ENCODE measurements around the gene SNX3.

DNA sequence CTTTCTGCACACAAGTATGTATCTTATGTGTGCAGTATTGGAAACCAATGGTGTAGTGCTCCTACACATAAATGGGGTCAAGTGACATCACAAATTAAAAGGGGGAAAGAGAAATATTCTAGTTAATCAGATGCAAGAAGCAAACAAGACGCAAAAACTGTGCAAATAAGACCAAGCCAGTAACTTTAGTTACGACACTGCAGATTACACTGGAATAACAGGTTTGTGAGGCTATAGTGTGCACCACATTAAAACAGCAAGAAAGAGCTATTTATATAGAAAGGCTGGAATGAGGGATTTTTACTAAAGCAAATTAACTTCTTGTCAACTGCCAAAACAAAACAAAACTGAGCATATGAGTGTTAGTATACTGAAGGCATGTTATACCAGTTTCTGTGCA, 49.2 kb downstream of the SNX3 start:
- TF ChIP-seq, protein P1, sequence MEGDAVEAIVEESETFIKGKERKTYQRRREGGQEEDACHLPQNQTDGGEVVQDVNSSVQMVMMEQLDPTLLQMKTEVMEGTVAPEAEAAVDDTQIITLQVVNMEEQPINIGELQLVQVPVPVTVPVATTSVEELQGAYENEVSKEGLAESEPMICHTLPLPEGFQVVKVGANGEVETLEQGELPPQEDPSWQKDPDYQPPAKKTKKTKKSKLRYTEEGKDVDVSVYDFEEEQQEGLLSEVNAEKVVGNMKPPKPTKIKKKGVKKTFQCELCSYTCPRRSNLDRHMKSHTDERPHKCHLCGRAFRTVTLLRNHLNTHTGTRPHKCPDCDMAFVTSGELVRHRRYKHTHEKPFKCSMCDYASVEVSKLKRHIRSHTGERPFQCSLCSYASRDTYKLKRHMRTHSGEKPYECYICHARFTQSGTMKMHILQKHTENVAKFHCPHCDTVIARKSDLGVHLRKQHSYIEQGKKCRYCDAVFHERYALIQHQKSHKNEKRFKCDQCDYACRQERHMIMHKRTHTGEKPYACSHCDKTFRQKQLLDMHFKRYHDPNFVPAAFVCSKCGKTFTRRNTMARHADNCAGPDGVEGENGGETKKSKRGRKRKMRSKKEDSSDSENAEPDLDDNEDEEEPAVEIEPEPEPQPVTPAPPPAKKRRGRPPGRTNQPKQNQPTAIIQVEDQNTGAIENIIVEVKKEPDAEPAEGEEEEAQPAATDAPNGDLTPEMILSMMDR (IDR thresholded peaks at IDR 0.05; ENCODE audit: low read depth, low read length) = no peak
- TF ChIP-seq EZH2phosphoT487 (IDR thresholded peaks at IDR 0.05; ENCODE audit: low read depth) = no peak
